ENCODE data around the gene PARD3. TPM values are rescaled to one million over a fixed set of nuclear protein-coding genes. Genes with fewer than 3 reads are reported as not detected.

The PARD3 gene
- total RNA-seq, 1 donor from 2014 or later: 88.7 TPM

- Histone ChIP-seq H3K27me3 (ENCODE audit: control insufficient read depth in 3 of 3, insufficient read depth in 3 of 3, low read length in 3 of 3) (no peaks in the 10 kb centered on the region), H3K9me3 (ENCODE audit: control insufficient read depth in 3 of 3, low read length in 3 of 3) (no peaks in the 10 kb centered on the region), H3K4me1 (ENCODE audit: control insufficient read depth in 3 of 3, insufficient read depth in 3 of 3, low read length in 3 of 3) (peaks cover 0 to 2% (median 0%) of the 10 kb centered on the region in 3 donors), H3K36me3 (ENCODE audit: control insufficient read depth in 3 of 3, insufficient read depth in 3 of 3, low read length in 3 of 3) (no peaks in the 10 kb centered on the region), H3K4me3 (ENCODE audit: low read length in 3 of 3) (no peak overlapping the region), H3K27ac (ENCODE audit: low read depth, low read length) (no peak overlapping the region), H3K9ac (ENCODE audit: low read depth in 1 of 3, low read length in 3 of 3) (no peak overlapping the region)
Observed at GRCh38 chr10:34340934-34341333, 474.2 kb downstream of the PARD3 start.

GRCh38 chr10:34339816-34340553 lies 475.1 kb downstream of the PARD3 start:
- Histone ChIP-seq H3K4me1 (ENCODE audit: control insufficient read depth in 3 of 3, insufficient read depth in 3 of 3, low read length in 3 of 3) (no peaks in the 10 kb centered on the region), H3K27ac (ENCODE audit: low read depth, low read length) (no peak overlapping the region), H3K36me3 (ENCODE audit: control insufficient read depth in 3 of 3, insufficient read depth in 3 of 3, low read length in 3 of 3) (no peaks in the 10 kb centered on the region), H3K9ac (ENCODE audit: low read depth in 1 of 3, low read length in 3 of 3) (no peak overlapping the region), H3K4me3 (ENCODE audit: low read length in 3 of 3) (no peak overlapping the region), H3K9me3 (ENCODE audit: control insufficient read depth in 3 of 3, low read length in 3 of 3) (no peaks in the 10 kb centered on the region), H3K27me3 (ENCODE audit: control insufficient read depth in 3 of 3, insufficient read depth in 3 of 3, low read length in 3 of 3) (no peaks in the 10 kb centered on the region)

GRCh38 chr10:34337917-34338316 lies 477.2 kb downstream of the PARD3 start:
- H3K4me1 ChIP-seq (ENCODE audit: control insufficient read depth in 3 of 3, insufficient read depth in 3 of 3, low read length in 3 of 3): no peaks in the 10 kb centered on the region
- no peaks in the 10 kb centered on the region for H3K27me3 ChIP-seq (ENCODE audit: control insufficient read depth in 3 of 3, insufficient read depth in 3 of 3, low read length in 3 of 3)

GRCh38 chr10:34335960-34336690 lies 479.0 kb downstream of the PARD3 start:
- H3K27me3 ChIP-seq (ENCODE audit: control insufficient read depth in 3 of 3, insufficient read depth in 3 of 3, low read length in 3 of 3): no peaks in the 10 kb centered on the region

More at GRCh38 chr10:34337917-34338316, 477.2 kb downstream of the PARD3 start:
- Histone ChIP-seq H3K4me3 (ENCODE audit: low read length in 3 of 3) (no peak overlapping the region), H3K27ac (ENCODE audit: low read depth, low read length) (no peak overlapping the region), H3K9ac (ENCODE audit: low read depth in 1 of 3, low read length in 3 of 3) (no peak overlapping the region), H3K36me3 (ENCODE audit: control insufficient read depth in 3 of 3, insufficient read depth in 3 of 3, low read length in 3 of 3) (no peaks in the 10 kb centered on the region), H3K9me3 (ENCODE audit: control insufficient read depth in 3 of 3, low read length in 3 of 3) (no peaks in the 10 kb centered on the region)

GRCh38 chr10:34334908-34335307 lies 480.2 kb downstream of the PARD3 start:
- Histone ChIP-seq H3K9ac (ENCODE audit: low read depth in 1 of 3, low read length in 3 of 3) (no peak overlapping the region), H3K27ac (ENCODE audit: low read depth, low read length) (no peak overlapping the region), H3K9me3 (ENCODE audit: control insufficient read depth in 3 of 3, low read length in 3 of 3) (no peaks in the 10 kb centered on the region), H3K4me1 (ENCODE audit: control insufficient read depth in 3 of 3, insufficient read depth in 3 of 3, low read length in 3 of 3) (no peaks in the 10 kb centered on the region), H3K27me3 (ENCODE audit: control insufficient read depth in 3 of 3, insufficient read depth in 3 of 3, low read length in 3 of 3) (no peaks in the 10 kb centered on the region), H3K4me3 (ENCODE audit: low read length in 3 of 3) (no peak overlapping the region), H3K36me3 (ENCODE audit: control insufficient read depth in 3 of 3, insufficient read depth in 3 of 3, low read length in 3 of 3) (peaks cover 0 to 6% (median 0%) of the 10 kb centered on the region in 3 donors)

More at GRCh38 chr10:34335960-34336690, 479.0 kb downstream of the PARD3 start:
- H3K36me3 ChIP-seq (ENCODE audit: control insufficient read depth in 3 of 3, insufficient read depth in 3 of 3, low read length in 3 of 3): peaks cover 0 to 1% (median 0%) of the 10 kb centered on the region in 3 donors
- H3K4me3 ChIP-seq (ENCODE audit: low read length in 3 of 3): no peak overlapping the region
- no peaks in the 10 kb centered on the region for H3K4me1 ChIP-seq (ENCODE audit: control insufficient read depth in 3 of 3, insufficient read depth in 3 of 3, low read length in 3 of 3)
- H3K9ac ChIP-seq (ENCODE audit: low read depth in 1 of 3, low read length in 3 of 3): no peak overlapping the region
- no peaks in the 10 kb centered on the region for H3K9me3 ChIP-seq (ENCODE audit: control insufficient read depth in 3 of 3, low read length in 3 of 3)
- H3K27ac ChIP-seq (ENCODE audit: low read depth, low read length): no peak overlapping the region

- no peaks in the 10 kb centered on the region for H3K27me3 ChIP-seq (ENCODE audit: control insufficient read depth in 3 of 3, insufficient read depth in 3 of 3, low read length in 3 of 3)
- no peak overlapping the region for H3K27ac ChIP-seq (ENCODE audit: low read depth, low read length)
- peaks cover 0 to 6% (median 0%) of the 10 kb centered on the region in 3 donors for H3K36me3 ChIP-seq (ENCODE audit: control insufficient read depth in 3 of 3, insufficient read depth in 3 of 3, low read length in 3 of 3)
Observed at GRCh38 chr10:34333513-34333912, 481.6 kb downstream of the PARD3 start.

GRCh38 chr10:34327184-34327583 lies 487.9 kb downstream of the PARD3 start:
- Histone ChIP-seq H3K9me3 (ENCODE audit: control insufficient read depth in 3 of 3, low read length in 3 of 3) (no peaks in the 10 kb centered on the region), H3K27me3 (ENCODE audit: control insufficient read depth in 3 of 3, insufficient read depth in 3 of 3, low read length in 3 of 3) (no peaks in the 10 kb centered on the region), H3K9ac (ENCODE audit: low read depth in 1 of 3, low read length in 3 of 3) (no peak overlapping the region), H3K36me3 (ENCODE audit: control insufficient read depth in 3 of 3, insufficient read depth in 3 of 3, low read length in 3 of 3) (peaks cover 0 to 6% (median 2%) of the 10 kb centered on the region in 3 donors), H3K4me3 (ENCODE audit: low read length in 3 of 3) (no peak overlapping the region), H3K4me1 (ENCODE audit: control insufficient read depth in 3 of 3, insufficient read depth in 3 of 3, low read length in 3 of 3) (peaks cover 0 to 6% (median 6%) of the 10 kb centered on the region in 3 donors), H3K27ac (ENCODE audit: low read depth, low read length) (no peak overlapping the region)

More at GRCh38 chr10:34333513-34333912, 481.6 kb downstream of the PARD3 start:
- Histone ChIP-seq H3K9me3 (ENCODE audit: control insufficient read depth in 3 of 3, low read length in 3 of 3) (no peaks in the 10 kb centered on the region), H3K4me3 (ENCODE audit: low read length in 3 of 3) (no peak overlapping the region), H3K4me1 (ENCODE audit: control insufficient read depth in 3 of 3, insufficient read depth in 3 of 3, low read length in 3 of 3) (no peaks in the 10 kb centered on the region), H3K9ac (ENCODE audit: low read depth in 1 of 3, low read length in 3 of 3) (no peak overlapping the region)

GRCh38 chr10:34323192-34323591 lies 491.9 kb downstream of the PARD3 start:
- H3K4me3 ChIP-seq (ENCODE audit: low read length in 3 of 3): no peak overlapping the region
- no peak overlapping the region for H3K9ac ChIP-seq (ENCODE audit: low read depth in 1 of 3, low read length in 3 of 3)
- no peaks in the 10 kb centered on the region for H3K27me3 ChIP-seq (ENCODE audit: control insufficient read depth in 3 of 3, insufficient read depth in 3 of 3, low read length in 3 of 3)
- H3K9me3 ChIP-seq (ENCODE audit: control insufficient read depth in 3 of 3, low read length in 3 of 3): no peaks in the 10 kb centered on the region
- H3K36me3 ChIP-seq (ENCODE audit: control insufficient read depth in 3 of 3, insufficient read depth in 3 of 3, low read length in 3 of 3): peaks cover 0 to 2% (median 0%) of the 10 kb centered on the region in 3 donors
- H3K27ac ChIP-seq (ENCODE audit: low read depth, low read length): no peak overlapping the region
- H3K4me1 ChIP-seq (ENCODE audit: control insufficient read depth in 3 of 3, insufficient read depth in 3 of 3, low read length in 3 of 3): peaks cover 0 to 6% (median 6%) of the 10 kb centered on the region in 3 donors

GRCh38 chr10:34320265-34320664 lies 494.8 kb downstream of the PARD3 start:
- Histone ChIP-seq H3K9me3 (ENCODE audit: control insufficient read depth in 3 of 3, low read length in 3 of 3) (no peaks in the 10 kb centered on the region), H3K9ac (ENCODE audit: low read depth in 1 of 3, low read length in 3 of 3) (no peak overlapping the region), H3K27ac (ENCODE audit: low read depth, low read length) (no peak overlapping the region), H3K4me1 (ENCODE audit: control insufficient read depth in 3 of 3, insufficient read depth in 3 of 3, low read length in 3 of 3) (peaks cover 0 to 6% (median 6%) of the 10 kb centered on the region in 3 donors), H3K27me3 (ENCODE audit: control insufficient read depth in 3 of 3, insufficient read depth in 3 of 3, low read length in 3 of 3) (no peaks in the 10 kb centered on the region), H3K36me3 (ENCODE audit: control insufficient read depth in 3 of 3, insufficient read depth in 3 of 3, low read length in 3 of 3) (peaks cover 0 to 4% (median 0%) of the 10 kb centered on the region in 3 donors), H3K4me3 (ENCODE audit: low read length in 3 of 3) (no peak overlapping the region)

Data from skeletal muscle tissue (tissue), 4 donors.